Keratinocyte (primary cell): ENCODE data around the gene POFUT2. TPM values are rescaled to one million over a fixed set of nuclear protein-coding genes. Genes with fewer than 3 reads are reported as not detected.

Experiments
- DNase-seq: peaks from one replicate; pipeline ENCODE4 v3.0.0-alpha.2; 2011; ENCODE audit warnings: low read depth, missing footprints, low spot score
- FAIRE-seq: peaks from 2 replicates; lab custom pipeline; 2011; peaks lifted over from hg19 to GRCh38; lab: Jason Lieb, UNC
- H2AFZ ChIP-seq: 2 replicates; pipeline ENCODE4 v1.6.0; 2012; ENCODE audit warnings: low read length, control low read depth, inconsistent platforms; ENCODE audit not compliant: control insufficient read depth
- H3K27ac ChIP-seq: 2 replicates; pipeline ENCODE4 v1.5.1; 2011; ENCODE audit warnings: low read length; ENCODE audit not compliant: control insufficient read depth, insufficient read depth
- H3K27me3 ChIP-seq: 3 replicates; pipeline ENCODE4 v1.6.0; 2011; ENCODE audit warnings: low read length; ENCODE audit not compliant: control insufficient read depth, insufficient read depth; ENCODE audit errors: extremely low read depth
- H3K36me3 ChIP-seq, 2 experiments: 2 replicates in 1 of 2; 3 replicates in 1 of 2; pipeline ENCODE4 v1.5.1; 2011; ENCODE audit warnings: low read length in 2 of 2, mild to moderate bottlenecking in 1 of 2; ENCODE audit not compliant: control insufficient read depth in 2 of 2, insufficient read depth in 2 of 2; ENCODE audit errors: extremely low read depth in 1 of 2
- H3K4me1 ChIP-seq: 3 replicates; pipeline ENCODE4 v1.5.1; 2011; ENCODE audit warnings: low read length; ENCODE audit not compliant: control insufficient read depth, insufficient read depth; ENCODE audit errors: extremely low read depth
- H3K4me2 ChIP-seq: 3 replicates; pipeline ENCODE4 v1.6.0; 2011; ENCODE audit warnings: low read depth, low read length; ENCODE audit not compliant: control insufficient read depth, insufficient read depth; ENCODE audit errors: extremely low read depth
- H3K4me3 ChIP-seq, 3 experiments: fragments of 200-600 bp in 1 of 3; sonication (generic) in 1 of 3; 2 replicates in 2 of 3; 3 replicates in 1 of 3; pipeline ENCODE4 v1.5.1; 2011 to 2016; ENCODE audit warnings: low read length in 3 of 3, mild to moderate bottlenecking in 3 of 3, control low read depth in 2 of 3, inconsistent platforms in 1 of 3, low read depth in 1 of 3, mixed read lengths in 1 of 3, mixed run types in 1 of 3, moderate library complexity in 1 of 3; ENCODE audit not compliant: control insufficient read depth in 2 of 3, insufficient read depth in 2 of 3; ENCODE audit errors: extremely low read depth in 1 of 3
- H3K79me2 ChIP-seq: 2 replicates; pipeline ENCODE4 v1.6.0; 2012; ENCODE audit warnings: low read length; ENCODE audit not compliant: control insufficient read depth, insufficient read depth
- H3K9ac ChIP-seq: 3 replicates; pipeline ENCODE4 v1.6.0; 2011; ENCODE audit warnings: low read length; ENCODE audit not compliant: control insufficient read depth, insufficient read depth; ENCODE audit errors: extremely low read depth
- H3K9me1 ChIP-seq: 3 replicates; pipeline ENCODE4 v1.6.0; 2011; ENCODE audit warnings: low read length; ENCODE audit not compliant: control insufficient read depth, insufficient read depth; ENCODE audit errors: extremely low read depth
- H3K9me3 ChIP-seq: 2 replicates; pipeline ENCODE4 v1.5.1; 2012; ENCODE audit warnings: low read depth, low read length; ENCODE audit not compliant: control insufficient read depth
- H4K20me1 ChIP-seq: 3 replicates; pipeline ENCODE4 v1.6.0; 2011; ENCODE audit warnings: low read length; ENCODE audit not compliant: control insufficient read depth, insufficient read depth; ENCODE audit errors: extremely low read depth
- CTCF ChIP-seq, 3 experiments: IDR thresholded peaks in 1 of 3; conservative IDR thresholded peaks in 1 of 3; optimal IDR thresholded peaks in 1 of 3; 2 replicates in 2 of 3; 3 replicates in 1 of 3; pipeline versions ENCODE3 to v1.5.1; 2011; ENCODE audit warnings: low read length in 3 of 3, mild to moderate bottlenecking in 3 of 3, moderate library complexity in 2 of 3, control low read depth in 1 of 3, inconsistent platforms in 1 of 3; ENCODE audit not compliant: insufficient read depth in 2 of 3; ENCODE audit errors: extremely low read depth in 1 of 3
- EZH2 ChIP-seq: IDR thresholded peaks from one replicate; pipeline ENCODE4 v1.6.1; 2012; ENCODE audit warnings: inconsistent platforms, mild to moderate bottlenecking, low read length, moderate library complexity
- dilution Hi-C: fragments of 300-500 bp; cut with MboI; formaldehyde crosslinking; loops from one replicate; pipeline ENCODE4 v1.7.0; 2020; ENCODE audit warnings: low sequenced_read_pairs; ENCODE audit not compliant: extremely low pct_ligation_motif_present
- polyA plus RNA-seq, 5 experiments: library from polyadenylated mRNA; depleted of rRNA in 3 of 5; stranded (reverse) in 3 of 5; stranded (forward) in 1 of 5; unstranded in 1 of 5; fragments of >200 nt; gene quantifications; 1 replicate in 1 of 5; 2 replicates in 3 of 5; 3 replicates in 1 of 5; pipeline versions ENCODE4 v1.2.1 to v1.2.3, GENCODE V29; 2011 to 2012; ENCODE audit warnings: missing spikeins in 2 of 5, low read depth in 1 of 5, low replicate concordance in 1 of 5

The POFUT2 gene
- polyA plus RNA-seq, 1 donor (not counting 4 experiments of a cell fraction or from before 2014, with no cell fraction given): 8.8 TPM

GRCh38 chr21:45293220-45293725 is 5.6 kb upstream of the POFUT2 start:
- H3K27ac ChIP-seq: no peak overlapping the region
- no peak overlapping the region for H3K4me2 ChIP-seq

GRCh38 chr21:45292399-45293219 is 4.9 kb upstream of the POFUT2 start:
- Histone ChIP-seq H3K27ac (no peak overlapping the region), H3K4me3 (no peak overlapping the region), H3K27me3 (no peaks in the 10 kb centered on the region), H3K79me2 (no peaks in the 10 kb centered on the region), H3K9me3 (no peaks in the 10 kb centered on the region), H3K9ac (no peak overlapping the region), H2AFZ (no peak overlapping the region), H3K4me1 (peaks cover 5% of the 10 kb centered on the region), H3K36me3 (no peaks in the 10 kb centered on the region), H3K9me1 (no peaks in the 10 kb centered on the region), H4K20me1 (peaks cover 4% of the 10 kb centered on the region), H3K4me2 (no peak overlapping the region)
- dilution Hi-C loops: no loop called here
- TF ChIP-seq CTCF (optimal IDR thresholded peaks at IDR 0.05 in 1 of 3, IDR thresholded peaks at IDR 0.05 in 1 of 3, conservative IDR thresholded peaks at IDR 0.05 in 1 of 3; ENCODE audit: extremely low read depth in 1 of 3, insufficient read depth in 2 of 3, low read length in 3 of 3) (peak; percentile 93 to 96 (median 94)), EZH2 (no peak)
- peak; percentile 17 for FAIRE-seq
- peak; percentile 15 for DNase-seq

More at GRCh38 chr21:45293220-45293725, 5.6 kb upstream of the POFUT2 start:
- Histone ChIP-seq H3K79me2 (no peaks in the 10 kb centered on the region), H3K4me1 (peaks cover 5% of the 10 kb centered on the region), H3K9me1 (no peaks in the 10 kb centered on the region), H2AFZ (no peak overlapping the region), H3K9me3 (no peaks in the 10 kb centered on the region), H3K9ac (no peak overlapping the region), H3K27me3 (no peaks in the 10 kb centered on the region), H4K20me1 (peaks cover 4% of the 10 kb centered on the region), H3K4me3 (no peak overlapping the region), H3K36me3 (no peaks in the 10 kb centered on the region)
- dilution Hi-C loops: no loop called here
- TF ChIP-seq CTCF (optimal IDR thresholded peaks at IDR 0.05 in 1 of 3, IDR thresholded peaks at IDR 0.05 in 1 of 3, conservative IDR thresholded peaks at IDR 0.05 in 1 of 3; ENCODE audit: extremely low read depth in 1 of 3, insufficient read depth in 2 of 3, low read length in 3 of 3) (no peak), EZH2 (no peak)
- FAIRE-seq (no peak), DNase-seq (no peak)
